Retinal pigment epithelial cell (primary cell): ENCODE results near the gene ITIH3.

ENCODE experiments used
- DNase-seq: peaks from one replicate; pipeline ENCODE4 v3.0.0-alpha.2; 2010; ENCODE audit warnings: low read depth
- H3K4me3 ChIP-seq: 2 replicates; pipeline ENCODE4 v1.5.1; 2011; ENCODE audit warnings: mild to moderate bottlenecking, low read length, control low read depth, moderate library complexity
- TF ChIP-seq, protein P1 (sequence below): conservative IDR thresholded peaks from 2 replicates; pipeline ENCODE4 v1.5.1; 2011; ENCODE audit warnings: low read depth, low read length, control low read depth, inconsistent platforms

ITIH3 gene

DNA sequence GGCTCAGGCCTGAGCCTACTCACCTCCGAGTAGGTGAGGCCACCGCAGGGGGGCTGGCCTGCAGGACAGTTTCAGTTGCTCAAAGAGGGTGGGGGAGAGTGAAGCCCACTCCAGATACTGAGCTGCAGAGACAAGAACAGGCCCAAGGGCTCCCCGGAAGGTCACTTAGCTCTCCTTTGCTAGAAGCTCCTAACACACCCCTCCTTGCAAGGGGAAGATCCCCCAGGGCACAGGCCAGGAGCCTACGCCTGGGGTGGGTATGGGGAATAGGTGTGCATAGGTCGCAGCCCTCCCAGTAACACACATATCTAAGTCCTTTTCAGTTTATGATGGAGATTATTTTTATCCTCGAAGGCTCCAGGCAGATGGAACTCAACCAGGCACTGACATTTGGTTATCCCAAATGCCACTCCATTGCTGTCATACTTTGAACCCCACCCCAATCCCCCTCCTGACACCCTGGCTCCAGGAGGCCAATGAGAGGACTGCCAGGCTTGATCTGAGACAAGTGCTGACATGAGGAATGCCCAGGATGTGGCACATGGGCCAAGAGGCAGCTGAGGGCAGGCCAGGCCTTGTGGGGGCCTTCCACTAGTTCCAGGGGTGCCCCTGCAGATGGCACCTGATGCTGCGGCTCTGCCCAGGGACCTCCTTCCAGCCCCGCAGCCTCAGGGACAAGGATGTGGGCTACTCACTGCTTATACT is 41.3 kb downstream of the ITIH3 start:
- no peak overlapping the region for H3K4me3 ChIP-seq
- TF ChIP-seq, protein P1, sequence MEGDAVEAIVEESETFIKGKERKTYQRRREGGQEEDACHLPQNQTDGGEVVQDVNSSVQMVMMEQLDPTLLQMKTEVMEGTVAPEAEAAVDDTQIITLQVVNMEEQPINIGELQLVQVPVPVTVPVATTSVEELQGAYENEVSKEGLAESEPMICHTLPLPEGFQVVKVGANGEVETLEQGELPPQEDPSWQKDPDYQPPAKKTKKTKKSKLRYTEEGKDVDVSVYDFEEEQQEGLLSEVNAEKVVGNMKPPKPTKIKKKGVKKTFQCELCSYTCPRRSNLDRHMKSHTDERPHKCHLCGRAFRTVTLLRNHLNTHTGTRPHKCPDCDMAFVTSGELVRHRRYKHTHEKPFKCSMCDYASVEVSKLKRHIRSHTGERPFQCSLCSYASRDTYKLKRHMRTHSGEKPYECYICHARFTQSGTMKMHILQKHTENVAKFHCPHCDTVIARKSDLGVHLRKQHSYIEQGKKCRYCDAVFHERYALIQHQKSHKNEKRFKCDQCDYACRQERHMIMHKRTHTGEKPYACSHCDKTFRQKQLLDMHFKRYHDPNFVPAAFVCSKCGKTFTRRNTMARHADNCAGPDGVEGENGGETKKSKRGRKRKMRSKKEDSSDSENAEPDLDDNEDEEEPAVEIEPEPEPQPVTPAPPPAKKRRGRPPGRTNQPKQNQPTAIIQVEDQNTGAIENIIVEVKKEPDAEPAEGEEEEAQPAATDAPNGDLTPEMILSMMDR, result no peak
- no peak for DNase-seq

GRCh38 chr3:52836471-52836845 is 41.9 kb downstream of the ITIH3 start:
- no peak for DNase-seq
- TF ChIP-seq, protein P1, result no peak
- H3K4me3 ChIP-seq, result no peak overlapping the region

DNA sequence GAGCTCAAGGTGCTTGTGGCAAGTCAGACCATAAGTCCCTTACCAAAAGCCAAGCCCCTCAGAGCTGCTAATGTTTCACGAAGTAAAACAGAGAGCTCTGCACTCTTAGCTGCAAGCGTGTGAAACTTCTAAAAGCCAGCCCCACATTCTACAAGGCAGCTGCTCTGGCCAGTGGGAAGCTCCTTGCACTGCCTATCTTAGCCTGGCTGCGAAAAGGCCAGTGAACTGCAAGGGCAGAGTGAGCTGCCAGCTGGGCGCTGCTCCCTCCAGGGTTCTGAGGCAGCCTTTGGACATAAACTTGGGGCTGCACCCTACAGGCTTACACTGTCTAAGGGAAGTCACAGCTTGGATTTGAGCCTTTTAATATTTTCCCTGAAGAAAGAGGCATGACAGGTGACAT is 42.4 kb downstream of the ITIH3 start:
- TF ChIP-seq, protein P1, result no peak
- DNase-seq, result no peak
- no peak overlapping the region for H3K4me3 ChIP-seq

- TF ChIP-seq, protein P1, result no peak
- DNase-seq, result no peak
- H3K4me3 ChIP-seq, result no peak overlapping the region
Measured at GRCh38 chr3:52838561-52839267, 44.1 kb downstream of the ITIH3 start.

DNA sequence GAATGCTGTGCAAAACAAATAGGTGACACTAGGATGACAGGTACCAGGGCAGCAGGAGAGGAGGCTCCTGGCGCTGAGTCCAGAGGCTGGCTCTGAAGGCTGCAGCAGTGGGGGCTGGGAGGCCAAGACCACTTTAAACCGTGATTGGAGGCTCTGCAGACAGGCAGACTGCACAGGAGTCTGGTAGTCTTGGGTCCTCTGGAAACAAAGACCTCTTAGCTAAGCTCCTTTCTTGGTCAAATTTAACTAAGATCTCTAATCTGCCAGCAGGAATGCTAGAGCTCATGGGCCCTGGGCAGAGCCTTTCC is 44.6 kb downstream of the ITIH3 start:
- no peak for DNase-seq
- H3K4me3 ChIP-seq, result no peak overlapping the region
- TF ChIP-seq, protein P1, result no peak

- no peak for DNase-seq
- H3K4me3 ChIP-seq, result no peak overlapping the region
- TF ChIP-seq, protein P1, result no peak
Measured at GRCh38 chr3:52839892-52840545, 45.4 kb downstream of the ITIH3 start.
